IPS-18c (cell line): ENCODE measurements around the gene PTPRN2.
"Not testable (repeated sequence)": the region's sequence is repeated elsewhere in the genome, so short reads cannot be mapped to it uniquely, and the experiment has no call there.

Experiments
- H3K4me3 ChIP-seq: 2 replicates; pipeline ENCODE4 v1.7.0; 2013; ENCODE audit warnings: low read depth, mild to moderate bottlenecking, low read length, moderate library complexity; ENCODE audit not compliant: insufficient read depth
- H3K9me3 ChIP-seq: one replicate; pipeline ENCODE4 v1.6.1; 2013; ENCODE audit warnings: mild to moderate bottlenecking, low read length, moderate library complexity; ENCODE audit not compliant: control insufficient read depth, insufficient read depth

PTPRN2 gene

DNA sequence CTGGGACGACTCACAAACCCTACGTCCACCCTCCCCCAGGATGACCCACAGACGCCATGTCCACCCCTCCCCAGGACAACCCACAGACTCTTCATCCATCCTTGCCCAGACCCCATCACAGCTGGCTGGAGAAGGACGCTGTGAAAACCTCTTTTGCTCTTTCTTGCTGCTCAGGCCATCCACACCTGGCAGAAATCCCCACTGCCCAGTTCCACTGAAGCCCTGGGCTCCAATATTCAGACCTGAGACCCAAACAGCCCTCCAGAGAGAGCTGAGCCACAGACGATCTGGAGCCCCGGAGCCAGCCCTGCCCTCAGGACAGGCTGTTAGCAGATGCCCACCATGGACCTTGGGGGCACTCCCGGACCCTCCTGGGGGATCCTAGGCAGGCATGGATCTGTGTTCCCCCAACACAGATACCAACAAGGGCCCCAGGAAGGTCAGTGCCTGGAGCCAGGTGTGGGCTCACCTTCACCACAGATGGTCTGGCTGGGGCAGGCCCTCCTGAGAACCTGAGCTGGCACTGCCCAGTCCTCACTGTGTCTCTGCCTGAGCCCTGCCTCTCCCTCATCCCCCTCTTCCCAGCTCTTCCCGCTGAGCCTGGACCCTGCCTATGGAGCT lies 226.2 kb downstream of the PTPRN2 start:
- Histone ChIP-seq H3K4me3 (no peak overlapping the region), H3K9me3 (peaks cover 16% of the 10 kb centered on the region)

DNA sequence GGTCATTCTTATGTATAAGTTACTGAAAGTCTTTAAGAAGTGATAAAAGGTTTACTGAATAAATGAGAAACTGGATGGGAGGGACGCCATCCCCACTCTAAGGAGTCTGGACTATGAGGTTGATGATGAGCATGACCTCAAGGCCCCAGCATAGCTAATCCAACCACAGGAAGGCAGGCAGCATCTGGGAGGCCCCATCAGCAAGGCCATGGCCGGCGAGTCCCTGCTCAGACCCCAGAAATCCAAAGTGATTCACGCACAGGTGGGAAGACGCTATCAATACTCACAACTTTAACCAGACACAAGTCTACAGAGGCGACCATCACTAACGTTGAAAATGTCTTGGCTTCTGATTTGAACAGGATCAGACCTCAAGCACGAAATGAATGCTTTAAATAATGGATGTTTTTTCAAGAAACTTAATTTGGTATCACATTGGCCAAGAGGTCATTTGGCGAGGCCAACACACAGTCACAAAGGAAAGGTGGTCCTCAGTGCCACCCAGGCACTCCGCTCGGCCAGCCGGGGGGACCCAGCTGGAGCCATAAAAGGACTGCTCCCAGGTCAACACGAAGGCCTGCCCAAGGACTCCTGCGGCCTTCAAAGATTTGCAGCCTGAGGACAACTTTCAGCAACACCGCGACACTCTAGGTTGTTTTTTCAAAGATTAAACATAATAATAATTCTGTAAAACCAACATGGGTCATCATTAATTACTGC lies 228.5 kb downstream of the PTPRN2 start:
- Histone ChIP-seq H3K9me3 (peaks cover 16% of the 10 kb centered on the region), H3K4me3 (no peak overlapping the region)

DNA sequence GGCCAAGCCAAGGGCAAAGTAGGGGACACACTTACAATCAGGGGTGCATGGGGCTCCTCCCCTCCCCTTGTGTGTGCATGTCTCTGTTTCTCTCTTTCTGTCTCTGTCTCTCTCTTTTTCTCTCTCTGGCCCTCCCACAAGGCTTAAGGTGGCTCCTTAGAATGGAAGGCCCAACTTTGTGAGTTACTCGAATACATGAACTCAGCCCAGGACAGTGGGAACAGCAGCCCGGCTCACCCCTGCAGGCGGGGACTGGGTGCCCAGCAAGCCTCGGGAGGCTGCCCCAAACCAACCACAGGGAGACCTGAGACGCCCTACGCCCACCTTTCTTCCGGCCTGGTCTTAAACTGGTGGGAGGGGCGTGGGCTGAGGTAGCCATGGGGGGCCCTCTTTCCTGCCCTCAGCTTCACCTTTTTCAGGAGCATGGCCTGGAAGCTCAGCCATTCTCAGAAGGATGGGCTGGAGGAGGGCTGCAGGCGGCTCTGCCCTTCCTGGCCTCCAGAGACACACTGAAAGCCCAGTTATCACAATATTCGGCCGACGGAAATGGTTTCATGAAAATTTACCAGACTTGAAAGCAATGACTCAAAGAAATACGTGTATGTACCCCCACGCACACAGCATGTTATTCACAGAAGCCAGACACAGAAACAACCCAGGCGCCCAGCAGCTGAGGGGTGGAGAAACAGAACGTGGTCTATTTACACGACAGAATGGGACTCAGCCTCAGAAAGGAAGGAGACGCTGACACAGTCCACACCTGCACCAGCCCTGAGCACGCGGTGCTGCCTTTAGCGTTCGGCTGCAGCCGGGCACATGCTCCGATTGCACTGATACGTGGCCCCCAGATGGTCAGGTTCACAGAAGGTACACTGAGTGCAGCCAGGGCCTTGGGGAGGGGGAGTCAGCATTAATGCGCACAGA lies 229.5 kb downstream of the PTPRN2 start:
- H3K9me3 ChIP-seq, result peaks cover 12% of the 10 kb centered on the region
- H3K4me3 ChIP-seq, result no peak overlapping the region

GRCh38 chr7:158357106-158357897 lies 230.3 kb downstream of the PTPRN2 start:
- Histone ChIP-seq H3K9me3 (peaks cover 10% of the 10 kb centered on the region), H3K4me3 (no peak overlapping the region; the same call in 1 of the 2 replicates)

- Histone ChIP-seq H3K4me3 (no peak overlapping the region; the same call in 1 of the 2 replicates), H3K9me3 (peaks cover 12% of the 10 kb centered on the region)
These were observed 231.2 kb downstream of the PTPRN2 start for GRCh38 chr7:158356454-158356853.

- peaks cover 10% of the 10 kb centered on the region for H3K9me3 ChIP-seq
These were observed 232.1 kb downstream of the PTPRN2 start for GRCh38 chr7:158355456-158356065.

DNA sequence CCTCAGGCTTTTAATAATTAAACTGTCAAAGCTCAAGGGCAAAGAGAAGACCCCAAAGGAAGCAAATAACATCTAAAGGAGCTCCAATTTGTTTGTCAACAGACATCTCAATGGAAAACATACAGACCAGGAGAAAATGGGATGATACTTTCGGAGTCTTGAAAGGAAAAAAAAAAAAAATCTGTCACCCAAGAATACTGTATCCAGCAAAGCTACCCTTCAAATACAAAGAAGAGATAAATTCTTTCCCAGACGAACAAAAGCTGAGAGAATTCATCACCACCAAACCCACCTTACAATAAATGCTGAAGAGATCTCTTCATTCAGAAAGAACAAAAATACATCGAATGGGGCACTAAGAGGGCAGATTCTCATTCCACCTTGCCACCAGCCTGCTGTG lies 232.8 kb downstream of the PTPRN2 start:
- peaks cover 15% of the 10 kb centered on the region for H3K9me3 ChIP-seq
- H3K4me3 ChIP-seq, result no peak overlapping the region

More at GRCh38 chr7:158355456-158356065, 232.1 kb downstream of the PTPRN2 start:
- no peak overlapping the region for H3K4me3 ChIP-seq

GRCh38 chr7:158353606-158354570 lies 233.7 kb downstream of the PTPRN2 start:
- no peak overlapping the region for H3K4me3 ChIP-seq
- H3K9me3 ChIP-seq, result peaks cover 18% of the 10 kb centered on the region

GRCh38 chr7:158351899-158352729 lies 235.5 kb downstream of the PTPRN2 start:
- peaks cover 19% of the 10 kb centered on the region for H3K9me3 ChIP-seq
- not testable (repeated sequence) for H3K4me3 ChIP-seq

GRCh38 chr7:158351481-158351880 lies 236.1 kb downstream of the PTPRN2 start:
- Histone ChIP-seq H3K9me3 (peaks cover 19% of the 10 kb centered on the region), H3K4me3 (no peak overlapping the region)

DNA sequence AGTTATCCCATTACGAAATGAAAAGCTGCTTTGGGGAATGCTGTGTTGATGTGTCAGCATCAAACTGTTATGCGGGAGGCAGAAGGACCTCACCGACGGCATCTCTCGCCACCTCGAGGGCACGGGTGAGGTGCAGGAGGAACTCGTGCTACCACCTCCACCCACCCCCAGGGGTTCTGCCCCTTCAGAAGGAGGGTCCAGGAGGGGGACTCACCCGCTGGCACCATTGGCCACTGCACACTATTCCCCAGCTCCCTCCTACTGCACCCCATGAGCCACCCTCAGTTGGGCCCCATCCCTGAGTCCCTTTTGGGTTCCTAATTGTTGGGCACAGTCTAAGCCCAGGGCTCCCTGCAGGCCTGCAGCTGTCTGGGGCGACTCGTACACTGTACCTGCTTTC lies 236.6 kb downstream of the PTPRN2 start:
- H3K4me3 ChIP-seq, result no peak overlapping the region
- peaks cover 19% of the 10 kb centered on the region for H3K9me3 ChIP-seq

GRCh38 chr7:158350166-158350900 lies 237.3 kb downstream of the PTPRN2 start:
- peaks cover 20% of the 10 kb centered on the region for H3K9me3 ChIP-seq

DNA sequence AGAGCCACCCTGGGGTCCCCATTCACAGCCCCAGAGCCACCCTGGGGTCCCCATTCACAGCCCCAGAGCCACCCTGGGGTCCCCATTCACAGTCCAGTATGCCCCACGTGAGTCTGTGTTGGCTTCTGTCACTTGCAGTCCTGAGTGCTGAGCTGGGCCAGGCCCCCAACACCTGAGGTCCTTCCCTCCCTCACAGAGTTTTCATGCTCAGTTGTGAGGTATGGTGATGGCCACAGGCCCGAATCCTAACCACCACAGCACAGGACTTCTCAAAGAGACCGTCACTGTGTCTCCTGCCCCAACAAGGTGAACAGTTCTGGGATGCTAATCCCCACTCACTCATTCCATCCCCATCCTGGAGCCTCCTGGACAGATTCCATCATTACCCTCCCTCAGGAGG lies 239.2 kb downstream of the PTPRN2 start:
- H3K4me3 ChIP-seq, result no peak overlapping the region; the same call in 1 of the 2 replicates
- H3K9me3 ChIP-seq, result peaks cover 29% of the 10 kb centered on the region

More at GRCh38 chr7:158350166-158350900, 237.3 kb downstream of the PTPRN2 start:
- no peak overlapping the region for H3K4me3 ChIP-seq

DNA sequence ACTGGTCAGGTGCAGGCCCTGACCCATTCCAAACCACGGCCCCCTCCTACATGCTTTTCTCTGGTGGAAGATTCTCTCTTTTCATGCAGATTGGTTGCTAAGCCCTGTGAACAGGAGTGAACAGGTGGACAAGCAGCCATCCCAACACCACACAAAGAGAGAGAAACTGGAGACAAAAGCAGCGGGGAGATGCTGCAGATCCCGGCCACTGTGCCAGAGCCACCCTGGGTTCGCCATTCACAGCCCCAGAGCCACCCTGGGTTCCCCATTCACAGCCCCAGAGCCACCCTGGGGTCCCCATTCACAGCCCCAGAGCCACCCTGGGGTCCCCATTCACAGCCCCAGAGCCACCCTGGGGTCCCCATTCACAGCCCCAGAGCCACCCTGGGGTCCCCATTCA lies 239.6 kb downstream of the PTPRN2 start:
- H3K9me3 ChIP-seq, result peaks cover 29% of the 10 kb centered on the region
- not testable (repeated sequence) for H3K4me3 ChIP-seq
